ENCODE measurements around the gene CWC15.
"Not testable (repeated sequence)": the region's sequence is repeated elsewhere in the genome, so short reads cannot be mapped to it uniquely, and the experiment has no call there.

CWC15 gene

GRCh38 chr11:94973099-94973968 lies at the start of gene CWC15, which contains the start of gene KDM4D:
Gene CWC15 (minus strand): TSS chr11:94973556. CDS start chr11:94972185, 1,371 bp downstream.
Gene KDM4D (plus strand): TSS chr11:94973709. CDS start chr11:94997373, 23,664 bp downstream.
- DNase-seq, result peak; percentile 95

GRCh38 chr11:95021468-95021867 lies 48.1 kb upstream of the CWC15 start:
- not testable (repeated sequence) for DNase-seq

GRCh38 chr11:95016139-95016538 lies 42.8 kb upstream of the CWC15 start:
- no peak for DNase-seq

GRCh38 chr11:95014184-95014821 lies 40.9 kb upstream of the CWC15 start:
- no peak for DNase-seq

GRCh38 chr11:95011376-95011775 lies 38.0 kb upstream of the CWC15 start:
- DNase-seq, result no peak

- DNase-seq, result no peak
Measured at GRCh38 chr11:95005642-95006041, 32.3 kb upstream of the CWC15 start.

- DNase-seq, result no peak
Measured at GRCh38 chr11:95003716-95004115, 30.4 kb upstream of the CWC15 start.

- DNase-seq, result no peak
Measured at GRCh38 chr11:94998285-94998684, 24.9 kb upstream of the CWC15 start.

GRCh38 chr11:94997437-94997836 lies 24.1 kb upstream of the CWC15 start:
- peak; percentile 9 for DNase-seq

GRCh38 chr11:94993400-94993943 lies 20.1 kb upstream of the CWC15 start:
- DNase-seq, result no peak

- no peak for DNase-seq
Measured at GRCh38 chr11:94988748-94989147, 15.4 kb upstream of the CWC15 start.

- no peak for DNase-seq
Measured at GRCh38 chr11:94987378-94987777, 14.0 kb upstream of the CWC15 start.

GRCh38 chr11:94975599-94975998 lies 2.2 kb upstream of the CWC15 start:
- DNase-seq, result no peak

GRCh38 chr11:94974178-94974577 lies 822 bp upstream of the CWC15 start:
- no peak for DNase-seq

GRCh38 chr11:94972700-94973098 lies 657 bp downstream of the CWC15 start:
- DNase-seq, result no peak

GRCh38 chr11:94968334-94968958 lies 4.9 kb downstream of the CWC15 start:
- no peak for DNase-seq

GRCh38 chr11:94964934-94965333 lies 8.4 kb downstream of the CWC15 start:
- DNase-seq, result no peak

- no peak for DNase-seq
Measured at GRCh38 chr11:94961255-94961654, 12.1 kb downstream of the CWC15 start.

- no peak for DNase-seq
Measured at GRCh38 chr11:94960488-94960887, 12.9 kb downstream of the CWC15 start.

- no peak for DNase-seq
Measured at GRCh38 chr11:94959179-94959578, 14.2 kb downstream of the CWC15 start.

- no peak for DNase-seq
Measured at GRCh38 chr11:94958121-94958696, 15.1 kb downstream of the CWC15 start.

- no peak for DNase-seq
Measured at GRCh38 chr11:94956963-94957362, 16.4 kb downstream of the CWC15 start.

GRCh38 chr11:94954753-94955152 lies 18.6 kb downstream of the CWC15 start:
- no peak for DNase-seq
